Spleen (tissue), 7 donors: ENCODE results near the gene ZNF644.

Experiments used
- CTCF ChIP-seq, 11 experiments: fragments of 200-600 bp in 7 of 11; fragments of 450-650 bp in 4 of 11; sonication (generic) in 4 of 11; IDR thresholded peaks in 8 of 11; conservative IDR thresholded peaks in 3 of 11; 1 replicate in 7 of 11; 2 replicates in 4 of 11; pipeline versions ENCODE4 v1.4.0 to v1.8.0; 2016 to 2021; ENCODE audit warnings: antibody characterized with exemption in 11 of 11, inconsistent platforms in 4 of 11, mild to moderate bottlenecking in 1 of 11
- POLR2A ChIP-seq, 3 donors: fragments of 450-650 bp; IDR thresholded peaks; one replicate each; pipeline ENCODE4 v1.5.1; 2017; ENCODE audit warnings: antibody characterized with exemption in 3 of 3, mild to moderate bottlenecking in 1 of 3
- POLR2AphosphoS5 ChIP-seq, 3 donors: sonication (generic); formaldehyde crosslinking; IDR thresholded peaks; one replicate each; pipeline ENCODE4 v1.5.1; 2017; ENCODE audit warnings: antibody characterized with exemption in 3 of 3
- donor health status: DM: no; HTN: no; CAD: no; lungs with moderate emphysema.
- donor health status: DM: no; HTN: no; CAD: no.
- donor health status: DM: no; HTN: no; CAD: no.

DNA sequence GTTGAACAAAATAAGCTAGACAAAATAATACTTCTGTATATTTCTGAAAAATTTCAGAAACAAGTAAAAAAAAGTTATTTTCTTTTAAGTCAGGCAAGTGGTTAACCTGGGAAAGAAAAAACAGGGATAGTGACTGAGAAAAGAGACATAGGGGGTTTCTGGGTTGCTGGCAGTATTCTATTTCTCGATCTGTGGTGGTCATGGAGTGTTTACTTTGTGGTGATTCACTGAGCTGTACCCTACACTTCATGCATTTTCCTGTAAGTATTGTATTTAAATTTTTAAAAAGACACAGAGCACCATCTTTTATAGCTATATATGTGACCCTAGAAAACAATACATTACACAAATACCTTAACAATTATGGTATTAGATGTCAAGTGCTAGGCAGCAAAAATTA lies 58.2 kb downstream of the ZNF644 start:
- TF ChIP-seq CTCF (IDR thresholded peaks at IDR 0.05 in 8 of 11, conservative IDR thresholded peaks at IDR 0.05 in 3 of 11) (no peak), POLR2A (IDR thresholded peaks at IDR 0.05) (no peak), POLR2AphosphoS5 (IDR thresholded peaks at IDR 0.05) (no peak)
